GM11168 (cell line): ENCODE results near the gene LAMTOR2.
"Not testable (repeated sequence)": the region's sequence is repeated elsewhere in the genome, so short reads cannot be mapped to it uniquely, and the experiment has no call there.

Experiments
- in situ Hi-C: fragments of 300-500 bp; cut with MboI; formaldehyde crosslinking; loops from one replicate; pipeline ENCODE4 v1.12.0; 2022; ENCODE audit warnings: low sequenced_read_pairs; ENCODE audit not compliant: unreplicated experiment

The LAMTOR2 gene

DNA sequence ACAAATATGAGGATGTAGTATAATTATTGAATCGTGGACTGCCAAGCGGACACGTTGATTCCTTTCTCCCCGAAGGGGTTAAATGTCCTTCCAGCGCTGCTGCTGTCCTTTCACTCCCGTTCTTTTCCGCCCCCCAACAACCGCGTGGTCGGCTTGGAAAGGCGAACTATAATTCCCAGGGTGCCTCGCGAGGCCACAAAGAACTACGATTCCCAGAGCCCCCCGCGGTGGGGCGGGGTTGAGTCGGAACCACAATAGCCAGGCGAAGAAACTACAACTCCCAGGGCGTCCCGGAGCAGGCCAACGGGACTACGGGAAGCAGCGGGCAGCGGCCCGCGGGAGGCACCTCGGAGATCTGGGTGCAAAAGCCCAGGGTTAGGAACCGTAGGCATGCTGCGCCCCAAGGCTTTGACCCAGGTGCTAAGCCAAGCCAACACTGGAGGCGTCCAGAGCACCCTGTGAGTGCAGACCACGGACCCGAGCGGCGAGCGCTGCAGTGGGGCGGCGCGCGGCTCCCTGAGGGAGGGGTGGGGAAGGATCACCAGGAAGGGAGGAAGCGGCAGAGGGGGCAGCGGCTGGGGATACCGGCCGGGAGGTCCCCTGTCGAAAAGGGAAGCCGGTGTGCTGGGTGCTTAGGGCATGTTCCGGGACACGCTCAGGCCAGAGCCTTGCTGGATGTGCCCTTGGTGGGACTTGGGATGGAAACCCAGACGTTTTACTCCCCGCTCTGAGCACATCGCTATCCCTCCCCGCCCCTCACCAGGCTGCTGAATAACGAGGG lies at the start of gene LAMTOR2:
TSS of gene LAMTOR2 (plus strand) at position 283 of the 781 bp plus-strand sequence. CDS start at position 391, 108 bp downstream.
- in situ Hi-C loops, result no loop called here

- in situ Hi-C loops, result no loop called here
Measured at GRCh38 chr1:156004843-156005584, 49.6 kb upstream of the LAMTOR2 start.

DNA sequence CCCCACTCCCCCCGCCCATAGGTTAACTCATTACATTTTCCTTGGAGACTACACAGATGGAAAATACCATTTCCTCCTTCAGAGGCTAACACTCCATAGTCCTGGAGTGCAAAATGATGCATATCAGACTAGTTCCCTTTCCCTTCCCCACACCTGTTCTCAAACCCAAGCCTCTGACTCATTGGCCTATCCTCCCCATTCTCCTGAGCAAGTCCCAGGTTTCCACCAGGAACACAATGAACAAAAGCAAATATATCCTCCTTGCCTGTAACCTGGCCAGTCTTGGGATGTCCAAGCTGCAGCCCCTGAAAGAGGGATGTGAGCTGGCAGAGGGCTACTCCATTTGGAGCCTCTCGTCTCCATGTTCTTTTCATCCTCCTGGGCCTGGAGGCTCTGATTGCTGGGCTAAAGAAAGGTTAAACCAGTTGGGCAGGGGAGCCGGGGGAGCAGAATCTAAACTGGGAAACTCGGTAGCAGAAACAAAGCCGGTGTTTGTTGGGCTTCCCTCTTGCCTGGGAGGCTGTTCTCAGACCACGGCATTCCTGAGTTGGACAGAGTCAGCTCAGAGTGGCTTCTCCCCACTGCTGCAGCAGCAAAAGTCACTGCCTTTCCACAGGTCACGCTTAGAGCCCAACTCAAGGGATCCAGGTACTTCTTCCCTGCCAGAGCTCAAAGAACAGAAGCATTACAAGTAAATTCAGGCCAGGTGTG lies 47.8 kb upstream of the LAMTOR2 start:
- in situ Hi-C loops, result no loop called here

DNA sequence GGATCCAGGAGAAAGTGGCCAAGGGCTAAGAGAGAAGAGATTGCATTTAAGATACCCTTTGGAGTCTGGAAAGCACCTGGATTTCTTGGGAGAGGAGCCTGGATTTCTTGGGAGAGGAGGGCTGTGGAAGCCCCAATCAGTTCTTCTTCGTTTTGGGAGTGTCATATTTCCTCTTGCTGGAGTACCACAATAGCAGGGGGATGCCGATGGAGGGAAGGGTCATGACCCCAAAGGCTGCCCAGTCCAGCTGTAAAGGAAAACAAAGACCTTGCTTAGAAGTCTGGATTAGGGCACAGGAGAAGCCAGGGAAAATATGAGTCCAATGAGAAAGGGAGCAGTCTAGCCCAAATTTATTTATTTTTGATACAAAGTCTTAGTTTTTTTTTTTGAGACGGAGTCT lies 45.2 kb upstream of the LAMTOR2 start:
- in situ Hi-C loops, result no loop called here

- in situ Hi-C loops, result no loop called here
Measured at GRCh38 chr1:156012051-156012817, 42.3 kb upstream of the LAMTOR2 start.

- in situ Hi-C loops, result no loop called here
Measured at GRCh38 chr1:156014829-156015228, 39.8 kb upstream of the LAMTOR2 start.

- in situ Hi-C loops, result no loop called here
Measured at GRCh38 chr1:156019946-156020292, 34.7 kb upstream of the LAMTOR2 start.

DNA sequence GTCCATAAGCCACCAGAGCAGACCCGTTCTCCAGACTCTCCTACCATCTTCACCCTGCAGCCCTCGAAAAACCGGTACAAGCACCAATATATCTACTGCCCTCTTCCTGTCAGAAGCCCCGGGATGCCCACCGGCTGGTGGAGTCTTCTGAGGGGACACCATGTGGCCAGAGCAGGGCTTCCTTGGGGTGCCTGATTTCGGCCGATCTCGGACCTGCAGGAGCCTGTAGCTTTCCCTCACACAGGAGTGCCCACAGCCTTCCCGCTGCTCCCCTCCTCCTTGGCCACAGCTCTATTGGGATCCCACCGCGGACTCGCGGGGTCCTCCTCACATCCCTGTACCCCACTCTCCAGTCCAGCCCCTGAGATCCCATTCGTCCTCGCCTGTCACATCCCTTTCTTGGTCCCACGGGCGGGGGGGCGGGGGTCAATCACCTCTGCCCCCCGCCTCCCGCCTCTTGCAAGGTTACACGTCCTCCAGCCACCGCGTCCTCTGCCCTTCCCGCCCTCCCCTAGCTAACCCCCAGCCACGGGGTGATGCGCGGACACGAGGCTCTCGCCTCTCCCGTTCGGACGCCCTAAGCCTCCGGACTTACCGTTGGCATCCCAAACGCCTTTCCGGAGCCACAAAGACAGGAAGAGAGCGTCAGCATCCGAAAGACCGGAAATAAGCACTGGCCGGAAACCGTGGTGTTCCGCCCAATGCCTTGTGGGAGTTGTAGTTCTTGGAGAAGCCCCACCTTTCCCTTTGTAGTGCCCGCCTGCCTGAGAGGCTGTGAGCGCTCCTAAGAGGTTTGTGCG lies 34.1 kb upstream of the LAMTOR2 start, which contains the start of gene SSR2:
TSS of gene SSR2 (minus strand) at position 659 of the 800 bp plus-strand sequence. CDS start 784 bp downstream, outside the sequence.
- in situ Hi-C loops, result no loop called here

DNA sequence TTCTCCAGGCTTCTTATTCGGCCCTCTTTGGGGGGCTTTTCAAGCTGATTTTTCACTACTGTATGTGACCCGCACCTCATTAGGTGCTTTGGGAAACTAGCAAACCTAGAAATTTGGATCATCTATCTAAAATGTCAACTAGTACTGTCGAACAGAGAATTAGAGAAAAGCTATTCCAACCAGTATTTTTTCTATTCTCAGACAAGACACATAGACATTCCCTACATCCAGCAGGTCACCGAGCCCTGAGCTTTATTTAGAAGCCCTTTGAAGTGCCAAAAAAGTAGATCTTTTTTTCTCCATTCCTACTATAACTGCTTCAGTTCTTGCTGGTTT lies 33.5 kb upstream of the LAMTOR2 start:
- in situ Hi-C loops, result no loop called here

DNA sequence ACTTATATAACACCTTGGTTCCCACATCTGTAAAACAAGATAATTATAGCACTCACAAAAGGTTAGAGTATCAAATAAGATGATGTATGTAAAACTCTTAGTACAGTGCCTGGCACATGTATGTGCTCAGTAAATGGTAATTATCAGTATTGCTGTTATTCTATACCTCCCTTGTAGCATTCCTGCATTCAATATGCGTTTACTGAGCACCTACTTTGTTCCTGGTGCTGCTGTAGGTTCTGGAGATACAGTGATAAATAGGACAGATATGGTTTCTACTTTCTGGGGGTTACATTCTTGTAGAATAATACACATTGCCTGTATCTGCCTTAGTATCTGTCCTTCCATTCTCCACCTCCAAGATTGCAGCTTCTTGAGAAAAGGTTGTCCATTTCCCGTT lies 32.6 kb upstream of the LAMTOR2 start:
- in situ Hi-C loops, result no loop called here

DNA sequence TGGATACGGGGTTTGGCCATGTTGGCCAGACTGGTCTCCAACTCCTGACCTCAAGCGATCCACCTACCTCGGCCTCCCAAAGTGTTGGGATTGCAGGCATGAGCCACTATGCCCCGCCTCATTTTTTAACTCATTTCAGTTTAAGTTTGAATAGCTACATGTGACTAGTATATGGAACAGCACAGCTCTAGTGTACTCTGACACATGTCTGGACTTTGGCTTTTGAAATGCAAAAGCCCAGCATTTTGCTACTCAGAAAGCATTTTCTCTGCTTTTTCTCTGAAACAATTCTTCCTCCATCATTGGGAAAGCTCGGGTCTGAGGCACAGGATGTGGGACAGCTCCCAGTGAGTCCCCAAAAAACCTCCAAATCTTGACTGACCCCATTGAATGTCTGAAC lies 29.8 kb upstream of the LAMTOR2 start:
- in situ Hi-C loops, result no loop called here

GRCh38 chr1:156025876-156026275 lies 28.7 kb upstream of the LAMTOR2 start:
- in situ Hi-C loops, result no loop called here

DNA sequence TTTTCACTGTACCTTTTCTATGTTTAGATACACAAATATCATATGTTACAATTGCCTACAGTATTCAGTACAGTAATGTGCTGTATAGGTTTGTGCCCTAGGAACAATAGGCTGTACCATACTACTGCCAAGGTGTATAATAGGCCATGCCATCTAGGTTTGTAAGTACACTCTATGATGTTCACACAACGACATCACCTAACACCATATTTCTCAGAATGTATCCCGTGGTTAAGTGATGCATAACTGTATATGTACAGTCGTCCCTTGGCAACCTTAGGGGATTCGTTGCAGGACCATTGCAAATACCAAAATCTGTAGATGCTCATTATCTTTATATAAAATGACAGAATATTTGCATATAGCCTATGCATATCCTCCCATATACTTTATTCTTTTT lies 28.0 kb upstream of the LAMTOR2 start:
- in situ Hi-C loops, result no loop called here

DNA sequence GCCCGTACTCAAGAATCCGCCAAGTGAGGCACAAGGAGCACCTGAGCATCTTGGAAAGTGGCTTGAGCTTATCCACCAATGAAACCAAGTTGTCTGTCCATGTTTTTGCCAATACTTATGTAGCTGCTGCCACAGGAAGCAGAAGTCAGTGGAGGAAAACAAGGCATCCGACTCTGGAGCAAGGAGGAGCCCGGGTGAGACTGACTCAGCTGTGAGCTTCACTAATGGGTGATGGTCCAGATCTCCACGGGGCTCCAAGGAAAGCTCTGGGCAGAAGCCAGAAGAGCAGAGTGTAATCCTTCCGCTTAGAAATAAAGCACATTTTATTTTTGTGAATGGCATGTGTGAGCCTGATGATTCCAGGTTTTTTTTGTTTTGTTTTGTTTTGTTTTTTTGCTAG lies 21.6 kb upstream of the LAMTOR2 start:
- in situ Hi-C loops, result no loop called here

- in situ Hi-C loops, result not testable (repeated sequence)
Measured at GRCh38 chr1:156034991-156035390, 19.6 kb upstream of the LAMTOR2 start.

- in situ Hi-C loops, result no loop called here
Measured at GRCh38 chr1:156042828-156043227, 11.8 kb upstream of the LAMTOR2 start.

GRCh38 chr1:156045076-156045475 lies 9.5 kb upstream of the LAMTOR2 start:
- in situ Hi-C loops, result no loop called here

DNA sequence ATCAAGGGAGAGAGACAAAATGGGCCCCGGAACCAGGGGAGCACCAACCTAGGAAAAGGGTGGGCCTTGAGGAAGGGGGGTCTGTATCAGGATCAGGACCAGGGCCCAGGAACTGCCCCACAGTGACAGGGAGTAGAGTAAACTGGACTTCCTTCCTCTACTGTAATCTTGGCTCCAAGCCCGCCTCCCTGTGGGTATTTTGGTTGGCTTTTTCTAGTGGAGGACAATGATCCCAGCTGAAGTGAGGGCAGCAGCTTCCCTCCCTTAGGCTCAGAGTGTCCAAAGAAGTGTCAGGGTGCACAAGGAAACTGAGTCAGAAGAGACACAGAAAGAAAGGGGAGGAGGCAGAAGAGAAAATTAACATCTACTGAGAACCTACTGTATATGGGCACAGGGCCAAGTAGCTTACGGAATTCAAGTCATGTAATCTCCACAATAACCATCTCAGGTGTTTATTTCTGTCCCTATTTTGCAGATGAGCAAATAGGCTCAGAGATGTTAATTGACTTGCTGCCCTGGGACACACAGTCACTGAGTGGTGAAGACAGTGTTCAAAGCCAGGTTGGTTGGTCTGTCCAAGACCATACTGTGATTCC lies 5.8 kb upstream of the LAMTOR2 start:
- in situ Hi-C loops, result no loop called here

DNA sequence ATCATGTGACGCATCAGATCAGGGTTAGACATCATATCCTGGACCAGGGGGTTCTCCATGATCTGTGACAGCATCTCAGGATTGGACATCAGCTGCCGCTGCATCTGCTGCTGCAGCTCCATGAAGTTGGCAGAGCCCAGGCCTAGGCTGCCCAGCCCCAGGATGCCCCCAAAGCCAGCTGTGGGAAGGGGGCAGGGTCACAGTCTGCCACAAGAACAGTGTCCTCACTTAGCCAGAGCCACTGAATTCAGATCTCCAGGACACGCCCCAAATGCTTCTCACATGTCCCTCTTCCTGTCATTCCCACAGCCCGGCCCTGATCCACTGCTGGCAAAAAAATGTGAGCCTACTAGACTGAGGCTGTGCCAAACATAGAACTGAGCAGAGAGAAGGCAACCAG lies 4.2 kb upstream of the LAMTOR2 start:
- in situ Hi-C loops, result no loop called here
